ENCODE measurements around the gene FSCN2.

Gene FSCN2, protein sequence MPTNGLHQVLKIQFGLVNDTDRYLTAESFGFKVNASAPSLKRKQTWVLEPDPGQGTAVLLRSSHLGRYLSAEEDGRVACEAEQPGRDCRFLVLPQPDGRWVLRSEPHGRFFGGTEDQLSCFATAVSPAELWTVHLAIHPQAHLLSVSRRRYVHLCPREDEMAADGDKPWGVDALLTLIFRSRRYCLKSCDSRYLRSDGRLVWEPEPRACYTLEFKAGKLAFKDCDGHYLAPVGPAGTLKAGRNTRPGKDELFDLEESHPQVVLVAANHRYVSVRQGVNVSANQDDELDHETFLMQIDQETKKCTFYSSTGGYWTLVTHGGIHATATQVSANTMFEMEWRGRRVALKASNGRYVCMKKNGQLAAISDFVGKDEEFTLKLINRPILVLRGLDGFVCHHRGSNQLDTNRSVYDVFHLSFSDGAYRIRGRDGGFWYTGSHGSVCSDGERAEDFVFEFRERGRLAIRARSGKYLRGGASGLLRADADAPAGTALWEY

DNA sequence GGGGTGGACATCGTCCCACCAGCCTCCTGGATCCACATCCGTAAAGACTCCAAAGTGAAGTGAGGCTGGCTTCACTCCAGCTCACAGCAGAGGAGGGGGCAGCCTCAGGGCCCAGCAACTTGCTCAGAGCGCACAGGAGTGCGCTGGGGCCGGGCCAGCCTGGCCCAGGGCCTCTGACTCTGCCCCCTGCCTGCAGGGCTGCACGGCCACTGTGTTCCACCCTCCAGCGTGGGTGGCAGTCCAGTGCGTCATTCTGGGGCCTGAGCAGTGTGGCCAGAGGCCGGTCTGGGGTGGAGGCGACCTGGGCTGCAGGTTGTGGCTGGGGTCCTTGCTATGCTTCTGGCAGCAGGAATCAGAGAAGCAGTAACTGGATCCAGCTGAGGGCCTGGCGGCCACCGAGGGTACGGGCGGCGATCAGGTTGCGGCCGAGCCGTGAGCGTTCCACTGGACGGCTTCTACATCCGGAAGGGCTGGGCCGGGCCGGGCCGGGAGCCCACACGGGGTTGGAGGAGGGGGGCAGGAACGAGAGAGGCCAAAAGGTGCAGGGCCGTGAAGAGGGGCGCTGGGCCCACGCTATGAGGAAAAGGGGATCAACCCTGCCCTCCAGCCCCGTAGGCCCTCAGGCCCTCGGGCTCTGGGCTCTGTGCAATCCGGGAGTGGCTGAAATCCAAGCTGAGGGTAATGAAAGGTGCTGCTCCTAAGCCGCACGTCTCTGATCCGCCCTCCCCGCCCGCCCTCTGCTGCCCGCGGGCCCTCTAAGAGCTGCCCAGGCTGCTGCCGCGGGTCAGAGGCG is at the start of gene FSCN2:
Gene FSCN2 (plus strand): TSS at position 787 of the 793 bp plus-strand sequence. CDS start 155 bp downstream, outside the sequence.
- DNase-seq (ENCODE audit: low spot score): peak; percentile 74

DNA sequence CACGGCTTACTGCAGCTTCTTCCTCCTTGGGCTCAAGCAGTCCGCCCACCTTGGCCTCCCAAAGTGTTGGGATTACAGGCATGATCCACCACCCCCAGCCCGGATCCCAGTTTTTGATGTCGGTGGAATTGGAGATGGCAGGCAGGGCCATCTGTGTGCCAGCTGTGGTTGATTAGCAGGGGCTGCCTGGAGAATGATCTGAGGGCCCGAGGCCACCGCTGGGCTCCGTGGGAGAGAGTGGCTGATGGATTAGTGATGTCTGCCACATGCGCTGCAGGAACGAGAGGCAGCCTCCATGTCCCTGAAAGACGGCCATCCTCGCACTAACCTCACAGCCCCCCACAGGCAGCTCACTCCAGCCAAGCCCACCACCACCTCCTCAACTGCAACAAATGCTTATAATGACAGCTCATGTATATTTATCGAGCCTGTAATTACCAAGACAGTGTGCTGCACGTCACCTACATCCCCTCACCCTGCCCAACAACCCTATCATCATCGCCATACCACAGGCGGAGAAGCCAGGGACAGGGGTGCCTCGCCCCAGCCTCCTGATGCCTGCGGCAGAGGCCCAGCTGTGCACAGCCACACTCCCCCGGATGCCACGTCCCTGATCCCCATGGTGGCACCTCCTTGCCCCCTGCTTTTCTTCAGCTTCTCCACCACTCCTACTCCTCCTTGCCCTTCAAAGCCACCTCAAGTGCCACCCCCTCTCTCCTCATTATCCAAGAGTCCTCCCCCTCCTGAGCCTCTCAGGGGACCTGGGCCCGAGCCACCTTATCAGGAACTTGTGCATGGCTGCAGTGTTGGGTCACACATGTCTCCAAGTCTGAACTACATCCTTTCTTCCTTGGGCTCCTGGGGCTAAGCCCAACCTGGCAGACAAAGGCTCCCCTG is 48.8 kb upstream of the FSCN2 start:
- no peak for DNase-seq (ENCODE audit: low spot score)

DNA sequence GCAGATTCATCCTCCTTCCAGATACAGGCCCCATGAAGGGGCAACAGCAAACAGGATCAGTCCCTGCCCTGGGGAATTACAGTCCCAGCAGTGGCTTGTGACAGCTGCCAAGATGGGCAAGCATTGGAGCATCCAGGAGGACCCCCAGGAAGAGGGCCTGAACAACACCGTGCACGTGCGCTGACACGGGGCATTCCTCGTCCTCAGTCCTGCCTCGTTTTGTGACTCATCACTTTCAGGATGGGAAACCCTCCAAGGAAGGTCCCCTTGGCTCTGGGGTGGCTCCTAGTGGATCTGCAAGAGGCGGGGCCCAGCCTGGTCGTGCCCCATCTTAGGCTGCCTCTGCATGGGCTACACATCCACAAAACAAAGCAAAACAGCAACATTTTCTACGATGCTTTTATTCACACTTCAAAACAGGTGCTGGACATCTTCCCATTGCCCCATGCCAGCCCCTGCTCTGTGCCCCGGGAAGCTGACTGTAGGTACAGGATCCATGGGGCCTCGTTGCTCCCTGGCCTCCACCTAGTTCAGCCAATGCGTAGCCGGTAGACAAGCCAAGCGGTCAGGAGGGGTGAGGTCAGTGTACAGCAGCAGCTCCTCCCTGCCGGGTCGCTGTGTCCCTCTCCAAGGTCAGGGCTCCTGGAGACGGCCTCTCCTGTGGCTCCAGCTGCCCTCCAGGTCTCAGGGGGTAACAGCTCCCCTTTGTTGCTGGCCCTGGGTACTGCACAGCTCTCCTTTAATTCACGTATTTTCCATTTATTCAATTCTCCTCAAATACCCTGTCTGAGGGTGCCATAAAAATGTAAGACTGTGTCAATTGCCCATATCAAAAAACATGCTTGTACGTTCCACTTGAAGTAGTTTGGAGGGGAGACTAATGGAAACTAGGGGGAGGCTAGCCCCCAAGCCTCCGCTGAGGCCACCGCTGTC is 47.8 kb upstream of the FSCN2 start:
- DNase-seq (ENCODE audit: low spot score): peak; percentile 67

DNA sequence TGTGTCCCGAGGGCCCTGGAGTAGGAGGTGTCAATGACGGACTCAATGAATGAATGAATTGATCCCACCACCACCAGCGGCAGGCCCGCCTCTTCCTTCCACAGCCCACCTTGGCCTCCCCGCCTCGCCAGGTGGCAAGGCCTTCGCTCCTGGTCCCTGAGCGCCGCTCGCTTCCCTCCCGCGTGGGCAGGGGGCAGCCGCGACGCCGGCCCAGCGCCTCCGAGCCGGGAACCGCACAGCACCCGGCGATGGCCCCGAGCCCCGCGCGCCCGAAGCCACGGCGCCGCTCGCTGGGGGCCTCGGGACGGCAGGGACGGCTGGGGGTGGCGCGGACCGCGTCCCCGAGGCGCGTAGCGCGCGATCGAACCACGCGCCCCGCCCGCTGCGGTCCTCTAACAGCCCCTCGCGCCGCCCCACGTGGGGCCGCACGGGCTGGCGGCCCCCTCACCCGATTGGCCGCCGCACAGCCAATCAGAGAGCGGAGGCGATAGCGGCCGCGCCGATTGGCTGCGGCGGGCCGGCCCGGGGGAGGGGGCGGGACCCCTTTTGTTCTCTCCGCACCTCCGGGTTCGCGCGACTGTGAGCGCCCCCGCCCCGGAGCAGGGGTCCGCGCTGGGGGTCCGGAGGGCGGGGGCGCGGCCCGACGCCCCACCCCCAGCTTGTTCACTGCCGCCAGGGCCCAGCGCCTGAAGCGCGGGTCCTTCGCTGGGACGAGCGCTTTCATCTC is 46.9 kb upstream of the FSCN2 start:
- DNase-seq (ENCODE audit: low spot score): peak; percentile 97

DNA sequence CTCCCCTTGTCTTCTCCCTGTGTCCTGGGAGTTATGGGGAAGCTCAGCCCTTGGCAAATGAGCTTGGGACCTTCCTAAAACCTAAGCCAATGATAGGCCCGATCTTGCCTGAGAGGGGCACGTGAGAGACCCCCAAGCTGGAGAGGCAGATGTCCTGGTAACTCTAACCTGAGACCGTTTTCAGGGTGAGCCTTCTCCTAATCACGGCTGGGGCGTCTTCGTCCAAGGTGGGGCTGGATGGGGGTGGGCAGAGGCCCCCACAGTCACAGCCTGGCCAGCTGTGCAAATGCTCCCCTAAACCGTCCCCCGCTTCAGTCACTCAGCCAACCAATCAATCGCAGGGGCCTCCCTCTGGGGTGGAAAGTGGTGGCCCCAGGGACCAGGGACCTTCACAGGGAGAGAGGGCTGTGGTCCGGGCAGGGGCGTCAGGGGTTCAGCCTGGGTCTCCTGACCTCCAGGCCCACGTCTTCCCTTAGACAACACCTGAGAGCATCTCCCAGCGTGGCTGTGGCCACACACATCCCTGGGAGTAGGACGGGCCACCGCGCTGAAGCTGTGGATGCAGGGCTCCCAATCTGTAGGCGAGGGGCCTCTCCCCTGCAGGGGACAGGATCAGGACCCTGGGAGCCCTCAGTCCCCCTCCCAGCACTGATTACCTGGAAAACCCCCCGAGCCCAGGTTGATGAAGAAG is 46.2 kb upstream of the FSCN2 start:
- no peak for DNase-seq (ENCODE audit: low spot score)

DNA sequence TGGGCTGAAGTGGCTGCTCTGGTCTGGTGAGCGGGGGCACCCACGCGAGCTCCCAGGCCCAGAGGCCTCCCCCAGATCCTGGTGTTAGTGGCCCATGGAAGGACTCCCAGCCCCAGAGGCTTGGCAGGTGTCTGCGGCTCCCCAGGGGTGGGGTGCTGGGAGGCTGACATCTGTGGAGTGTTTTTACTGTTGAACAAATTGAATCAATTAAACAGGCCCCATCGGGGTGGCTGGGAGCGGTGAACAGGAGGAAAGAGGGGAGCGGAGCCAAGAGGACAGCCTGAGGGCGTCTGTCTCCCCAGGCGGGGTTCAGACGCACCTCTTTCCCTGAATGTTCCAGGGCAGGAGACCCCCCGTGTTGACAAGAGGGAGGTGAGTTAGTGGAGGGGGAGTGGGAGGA is 45.5 kb upstream of the FSCN2 start:
- DNase-seq (ENCODE audit: low spot score): no peak

DNA sequence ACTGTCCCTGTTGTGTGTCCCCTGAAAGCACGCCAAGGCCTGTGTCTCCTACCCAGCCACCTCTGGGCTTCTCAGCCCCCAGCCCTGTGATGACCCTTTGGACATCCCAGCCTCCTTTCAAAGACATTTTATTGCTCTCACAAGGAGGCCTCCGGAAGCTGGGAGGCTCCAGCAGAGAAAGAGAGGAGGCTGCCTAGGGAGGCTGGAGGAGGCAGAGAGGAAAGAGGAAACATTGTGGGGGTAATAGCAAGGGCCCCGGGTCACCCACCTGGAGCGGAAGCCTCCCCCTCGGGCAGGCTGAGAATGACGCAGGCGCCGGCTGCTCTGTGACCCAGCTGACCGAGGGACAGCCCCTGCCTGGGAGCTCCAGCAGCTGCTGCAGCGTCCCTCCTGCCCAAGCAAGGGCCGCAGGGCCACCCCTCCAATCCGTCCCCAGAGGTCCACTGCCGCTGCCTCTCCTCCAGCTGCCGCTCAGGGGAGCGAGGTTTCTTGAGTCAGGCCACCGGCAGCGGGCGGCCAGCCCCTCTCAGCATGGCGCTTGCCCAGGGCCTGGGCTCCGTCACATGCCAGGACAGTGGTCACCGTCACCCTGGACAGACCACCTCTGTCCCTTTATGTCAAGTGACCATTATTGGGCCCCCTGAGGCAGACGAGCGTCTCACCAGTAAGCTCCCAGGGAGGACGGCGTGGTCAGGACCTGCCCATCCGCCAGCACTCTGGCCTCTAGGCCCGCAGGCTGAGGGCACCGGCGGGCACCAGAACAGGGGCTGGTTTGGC is 44.9 kb upstream of the FSCN2 start:
- no peak for DNase-seq (ENCODE audit: low spot score)

DNA sequence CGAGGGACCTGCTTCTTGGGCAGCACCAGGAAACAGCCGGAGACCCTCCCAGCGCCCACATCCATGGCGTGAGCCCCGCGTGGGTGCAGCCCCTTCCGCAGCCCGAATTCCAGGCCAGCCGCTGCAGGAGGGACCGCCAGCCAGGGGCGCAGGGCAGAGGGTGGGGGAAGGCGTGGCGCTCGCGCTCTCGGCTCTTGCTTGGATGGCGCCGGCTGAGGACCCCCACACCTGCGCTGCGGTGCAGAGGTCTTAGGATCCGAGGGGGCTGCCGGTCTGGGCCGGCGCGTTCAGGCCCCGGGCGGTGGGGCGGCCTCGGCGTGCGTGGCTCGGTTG is 44.3 kb upstream of the FSCN2 start:
- no peak for DNase-seq (ENCODE audit: low spot score)

DNA sequence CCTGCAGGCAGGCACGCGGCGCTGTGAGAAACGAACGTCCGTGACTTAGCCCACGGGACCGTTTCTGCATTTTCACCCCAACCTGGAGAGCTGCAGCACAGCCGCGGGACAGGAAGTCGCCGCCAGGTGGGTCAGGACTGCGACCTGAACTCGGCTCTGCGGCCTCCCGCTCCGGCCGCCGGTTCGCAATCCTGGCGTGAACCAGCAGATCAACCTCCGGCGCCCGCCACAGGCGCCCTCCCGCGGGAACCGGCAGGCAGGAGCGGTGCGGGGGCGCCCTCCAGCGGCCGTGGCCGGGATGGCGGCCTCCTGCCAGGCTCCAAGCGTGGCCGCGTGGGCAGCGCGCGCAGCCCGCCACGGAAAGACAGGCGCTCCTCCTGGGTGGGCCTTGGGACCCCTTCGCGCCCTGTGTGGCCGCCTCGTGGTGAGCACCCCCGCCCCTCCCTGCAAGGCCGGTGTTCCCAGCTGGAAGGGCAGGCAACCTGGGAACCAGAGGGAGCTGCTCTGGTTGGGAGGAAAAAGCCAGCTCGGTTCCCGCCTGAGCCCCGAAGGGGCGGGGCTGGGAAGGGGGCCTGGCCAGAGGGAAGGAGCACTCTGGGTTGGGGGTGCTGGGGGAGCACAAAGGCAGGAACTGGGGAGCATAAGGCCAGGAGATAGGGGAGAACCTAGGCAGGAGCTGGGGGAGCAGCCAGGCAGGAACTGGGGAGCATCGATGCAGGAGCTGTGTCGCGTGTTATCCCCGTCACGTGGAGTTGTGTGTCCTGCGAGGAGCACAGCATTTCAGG is 43.8 kb upstream of the FSCN2 start:
- peak; percentile 92 for DNase-seq (ENCODE audit: low spot score)

DNA sequence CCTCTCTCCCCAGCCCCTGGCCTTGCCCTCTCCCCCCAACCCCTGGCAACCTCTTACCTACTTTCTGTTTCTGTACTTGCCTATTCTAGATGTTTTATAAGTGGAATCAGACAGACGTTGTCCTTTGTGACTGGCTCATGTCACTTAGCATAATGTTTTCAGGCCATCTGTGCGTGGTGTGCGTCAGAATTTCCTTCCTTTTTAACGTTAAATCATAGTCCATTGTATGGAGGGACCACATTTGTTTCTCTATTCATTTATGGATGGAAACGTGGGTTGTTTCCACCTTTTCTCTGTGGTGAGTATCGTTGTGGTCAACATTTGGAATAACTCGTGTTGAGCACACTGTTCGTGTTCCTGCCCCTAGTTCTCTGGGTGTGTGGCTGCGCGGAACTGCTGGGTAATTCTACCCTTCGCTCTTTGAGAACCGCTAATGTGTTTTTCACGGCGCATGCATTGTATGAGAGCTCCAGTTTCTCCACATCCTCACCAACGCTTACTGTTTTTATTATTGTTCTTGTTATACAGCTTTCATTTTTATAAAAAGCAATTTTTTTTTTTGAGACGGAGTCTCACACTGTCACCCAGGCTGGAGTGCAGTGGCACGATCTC is 41.9 kb upstream of the FSCN2 start:
- DNase-seq (ENCODE audit: low spot score): no peak

DNA sequence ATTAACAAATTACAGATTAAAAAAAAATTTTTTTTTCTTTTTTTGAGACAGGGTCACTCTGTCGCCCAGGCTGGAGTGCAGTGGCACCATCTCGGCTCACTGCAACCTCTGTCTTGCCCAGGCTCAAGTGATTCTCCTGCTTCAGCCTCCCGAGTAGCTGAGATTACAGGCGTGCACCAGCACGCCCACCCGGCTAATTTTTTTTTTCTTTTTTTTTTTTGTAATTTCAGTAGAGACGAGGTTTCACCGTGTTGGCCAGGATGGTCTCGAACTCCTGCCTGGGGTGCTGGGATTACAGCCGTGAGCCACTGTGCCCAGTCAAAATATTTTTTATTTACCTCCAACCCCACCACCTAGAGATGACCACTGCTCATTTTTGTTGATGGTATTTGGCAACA is 41.1 kb upstream of the FSCN2 start:
- no peak for DNase-seq (ENCODE audit: low spot score)

DNA sequence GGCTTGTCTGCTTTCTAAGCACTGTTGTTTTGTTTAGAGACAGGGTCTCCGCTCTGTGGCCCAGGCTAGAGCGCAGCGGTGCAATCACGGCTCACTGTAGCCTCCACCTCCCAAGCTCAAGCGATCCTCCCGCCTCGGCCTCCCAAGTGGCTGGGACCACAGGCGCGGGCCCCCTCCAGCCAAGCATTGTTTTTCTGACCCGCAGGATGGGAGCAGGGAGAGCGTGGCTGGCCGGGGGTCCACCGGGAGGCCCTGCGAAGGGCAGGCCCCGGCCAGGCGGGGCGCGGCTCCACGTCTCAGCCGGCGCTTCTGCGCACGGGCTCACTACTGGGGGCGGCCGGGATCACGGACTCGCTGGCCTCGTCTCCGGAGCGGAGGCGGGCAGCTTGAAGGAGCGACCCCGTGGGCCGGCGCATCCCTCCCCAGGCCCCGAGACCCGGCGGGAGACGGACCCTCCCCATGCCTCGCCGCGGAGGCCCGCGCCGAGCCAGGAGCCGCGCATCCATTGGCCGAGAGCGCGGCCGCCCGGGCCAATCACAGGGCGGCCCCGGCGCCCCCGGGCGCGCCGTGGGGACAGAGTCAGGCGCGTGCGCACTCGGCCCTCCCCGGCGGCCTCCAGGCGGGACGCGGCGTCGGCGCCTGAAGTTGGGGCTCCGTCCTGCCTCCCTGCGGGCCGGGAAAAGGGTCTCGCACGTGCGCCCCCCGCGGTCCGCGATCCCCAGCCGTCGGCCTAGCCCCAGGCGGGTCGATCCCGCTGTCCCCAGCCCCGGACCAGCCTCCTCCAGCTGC is 40.5 kb upstream of the FSCN2 start:
- peak; percentile 100 for DNase-seq (ENCODE audit: low spot score)

DNA sequence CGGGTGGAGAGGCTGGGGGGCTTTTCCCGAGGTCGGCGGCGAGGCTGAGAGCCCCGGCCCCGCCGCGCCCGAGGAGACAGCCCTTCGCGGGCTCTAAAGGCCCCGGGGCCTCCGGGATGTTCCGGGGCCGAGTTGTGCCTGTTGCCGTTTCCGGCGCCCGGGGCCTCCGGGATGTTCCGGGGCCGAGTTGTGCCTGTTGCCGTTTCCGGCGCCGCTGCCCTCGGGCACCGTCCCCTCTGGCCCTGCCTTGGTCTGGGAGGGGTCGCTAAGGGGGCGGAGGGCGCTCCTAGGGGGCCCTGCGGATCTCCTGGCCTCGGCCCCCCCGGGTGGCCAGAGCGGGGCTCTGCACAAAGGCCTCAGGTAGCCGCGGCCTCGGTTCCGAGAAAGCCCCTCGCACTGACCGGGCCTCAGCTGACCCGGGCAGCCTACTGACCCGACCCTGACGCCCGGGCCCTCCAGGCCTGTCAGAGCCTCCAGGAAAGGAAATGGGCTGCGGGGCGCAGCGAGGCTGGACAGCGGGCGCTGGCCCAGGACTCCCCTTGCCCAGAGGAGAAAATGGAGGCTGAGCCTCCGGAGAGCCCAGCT is 39.8 kb upstream of the FSCN2 start:
- no peak for DNase-seq (ENCODE audit: low spot score)

DNA sequence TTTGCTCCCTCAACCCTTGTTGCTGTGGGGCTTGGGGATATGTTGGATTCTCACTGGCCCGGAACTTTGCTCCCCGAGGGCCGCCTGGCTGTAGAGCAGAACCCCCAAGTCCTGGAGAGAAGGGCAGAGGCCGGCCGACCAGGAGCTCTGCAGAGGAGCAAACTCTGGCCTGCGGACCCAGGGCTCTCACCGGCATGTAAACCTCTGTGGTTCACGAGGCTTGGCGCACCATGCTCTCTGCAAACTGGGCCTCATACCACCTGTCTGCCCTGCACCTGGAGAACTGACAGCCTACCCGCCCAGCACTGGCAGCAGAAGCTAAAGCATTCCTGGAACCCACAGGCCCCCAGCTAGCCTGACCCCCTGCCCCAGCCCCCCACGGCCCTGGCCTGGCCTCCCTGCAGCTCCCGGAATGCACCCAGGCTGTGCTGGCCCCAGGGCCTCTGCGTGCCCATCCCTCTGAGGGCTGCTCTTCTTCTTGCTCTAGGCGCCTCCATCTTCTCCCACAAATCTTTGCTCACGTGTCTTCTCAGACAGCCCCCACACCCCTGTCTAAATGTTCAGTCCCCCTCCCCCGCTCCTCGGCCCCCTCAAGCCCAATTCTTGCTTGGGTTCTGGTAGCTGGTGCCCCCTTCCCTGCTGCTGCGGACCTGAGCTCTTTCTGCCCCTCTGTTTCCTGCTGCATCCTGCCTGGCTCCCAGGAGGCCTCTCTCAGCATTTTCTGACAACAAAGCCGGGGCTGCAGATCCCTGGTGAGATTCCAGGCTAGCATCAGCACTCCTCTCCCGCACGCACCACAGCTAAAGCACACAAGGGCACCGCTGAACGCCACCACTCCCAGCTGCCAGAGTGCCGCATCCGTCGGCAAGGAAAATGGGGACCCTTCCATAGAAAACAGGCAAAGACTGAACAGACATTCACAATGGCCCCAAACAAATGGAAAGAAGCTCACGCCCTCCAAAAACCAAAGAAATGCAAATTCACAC is 38.9 kb upstream of the FSCN2 start:
- no peak for DNase-seq (ENCODE audit: low spot score)
